HG02970 (cell line): ENCODE results near the gene LMO7.

Source experiments
- ATAC-seq: cut with Tn5 transposase; IDR thresholded peaks from one replicate; pipeline ENCODE4 v1.9.1; 2021; ENCODE audit warnings: mild to moderate bottlenecking, moderate library complexity, moderate number of reproducible peaks; ENCODE audit not compliant: unreplicated experiment, low FRiP score

The LMO7 gene

GRCh38 chr13:75796825-75797224 is 160.7 kb downstream of the LMO7 start:
- no peak for ATAC-seq

DNA sequence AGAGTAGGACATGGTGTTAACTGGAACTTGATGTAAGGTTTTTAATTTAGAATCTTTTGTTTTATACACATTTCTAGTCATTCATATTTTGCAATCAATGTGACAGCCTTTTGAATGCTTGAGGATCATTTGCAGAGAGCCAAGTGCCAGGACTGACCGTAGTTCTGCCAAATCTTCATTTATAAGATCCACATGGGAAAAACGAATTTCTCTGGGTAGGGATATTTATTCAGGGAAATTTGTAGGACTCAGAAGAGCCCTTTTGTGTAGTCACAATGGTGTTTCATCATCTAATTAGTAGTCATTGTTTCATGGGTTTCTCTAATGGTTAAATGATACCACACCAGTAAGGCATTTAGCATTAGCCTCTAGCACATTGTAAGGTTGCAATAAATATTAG is 161.1 kb downstream of the LMO7 start:
- no peak for ATAC-seq

- ATAC-seq, result no peak
Observed at GRCh38 chr13:75797719-75798118, 161.6 kb downstream of the LMO7 start.

DNA sequence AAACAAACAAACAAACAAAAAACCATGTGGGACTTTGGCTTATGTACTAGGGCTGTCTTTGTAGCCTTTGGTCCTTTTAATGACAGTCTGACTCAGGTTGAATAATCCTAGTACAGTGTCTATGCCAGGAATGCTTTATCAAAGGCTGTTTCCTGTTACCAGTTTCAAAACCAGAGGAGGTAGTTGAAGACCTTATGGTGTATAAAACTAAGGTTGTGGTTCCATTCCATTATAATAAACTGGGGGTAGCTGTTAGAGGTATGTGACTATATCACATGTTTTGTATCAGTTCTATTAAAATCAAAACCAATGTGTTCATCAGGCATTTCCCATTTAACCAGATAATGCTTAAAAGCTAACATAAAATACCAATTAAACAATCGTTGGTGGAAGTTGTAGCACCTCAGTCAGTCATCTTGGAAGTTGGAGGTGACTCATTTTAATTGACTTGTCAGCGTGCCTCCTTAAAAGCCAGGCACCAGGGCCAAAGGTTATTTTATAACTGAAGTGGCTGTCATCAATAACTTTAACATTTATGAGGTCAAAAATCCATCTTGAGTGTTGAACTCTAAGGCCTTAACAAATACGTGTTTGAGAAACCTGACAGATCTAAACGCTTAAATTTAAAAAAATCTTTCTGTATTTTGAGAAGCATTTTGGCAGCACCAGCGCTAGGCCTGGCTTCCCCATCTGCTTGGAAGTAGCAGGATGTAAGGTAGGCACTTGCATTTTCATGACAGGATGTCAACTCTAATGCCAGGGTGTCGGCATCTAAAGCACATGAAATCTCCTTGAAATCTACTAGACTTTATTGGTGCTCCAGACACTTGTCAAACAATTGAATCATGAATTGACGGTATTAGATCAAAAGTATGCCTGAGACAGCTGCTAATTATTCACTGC is 162.5 kb downstream of the LMO7 start:
- ATAC-seq, result no peak

- ATAC-seq, result no peak
Observed at GRCh38 chr13:75800545-75800944, 164.4 kb downstream of the LMO7 start.

DNA sequence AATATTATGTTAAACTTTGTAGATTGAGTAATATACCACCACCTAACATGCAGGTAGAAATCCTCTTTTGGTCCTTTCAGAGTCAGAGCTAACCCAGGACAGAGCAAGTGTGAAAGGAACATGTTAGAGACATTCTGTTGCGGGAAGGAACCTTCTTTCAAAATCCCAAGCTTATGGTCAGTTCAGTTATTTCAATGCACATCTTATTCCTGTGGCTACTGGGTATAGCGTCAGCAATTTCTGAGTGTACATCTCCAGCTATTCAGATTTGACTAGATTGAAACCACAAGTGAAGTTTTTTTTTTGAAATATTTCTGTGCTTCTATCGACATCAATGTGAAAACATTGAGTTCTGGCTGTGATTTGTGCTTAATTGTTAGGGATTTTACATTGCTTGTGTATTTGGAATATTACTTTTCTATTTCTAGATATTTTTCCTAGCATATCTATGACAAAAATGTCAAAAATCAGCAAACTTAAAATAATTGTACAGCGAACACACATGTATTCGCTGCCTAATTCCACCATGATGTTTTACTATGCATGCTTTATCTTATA is 165.3 kb downstream of the LMO7 start:
- no peak for ATAC-seq

DNA sequence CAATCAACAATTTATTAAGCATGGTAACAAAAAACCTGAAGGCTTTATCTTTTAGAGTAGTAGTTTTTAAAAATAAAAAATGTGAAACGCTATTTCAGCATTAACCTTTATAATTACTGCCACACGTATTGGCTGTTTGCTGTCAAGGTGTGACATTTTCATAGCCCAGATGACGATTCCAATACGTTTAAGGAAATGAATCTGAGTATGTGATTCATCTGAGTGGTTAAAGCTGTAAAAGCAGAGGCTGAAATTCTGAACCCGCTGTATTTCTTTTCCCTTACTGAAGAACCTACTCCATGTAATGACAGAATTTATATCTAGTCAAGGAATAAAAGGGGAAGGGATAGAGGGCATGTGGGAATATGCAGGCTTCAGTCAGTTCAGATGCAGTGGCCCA is 166.0 kb downstream of the LMO7 start:
- ATAC-seq, result no peak

- ATAC-seq, result no peak
Observed at GRCh38 chr13:75803164-75803611, 167.1 kb downstream of the LMO7 start.

- ATAC-seq, result no peak
Observed at GRCh38 chr13:75804054-75804453, 167.9 kb downstream of the LMO7 start.

- ATAC-seq, result no peak
Observed at GRCh38 chr13:75804605-75805004, 168.5 kb downstream of the LMO7 start.

- no peak for ATAC-seq
Observed at GRCh38 chr13:75806117-75806516, 170.0 kb downstream of the LMO7 start.

DNA sequence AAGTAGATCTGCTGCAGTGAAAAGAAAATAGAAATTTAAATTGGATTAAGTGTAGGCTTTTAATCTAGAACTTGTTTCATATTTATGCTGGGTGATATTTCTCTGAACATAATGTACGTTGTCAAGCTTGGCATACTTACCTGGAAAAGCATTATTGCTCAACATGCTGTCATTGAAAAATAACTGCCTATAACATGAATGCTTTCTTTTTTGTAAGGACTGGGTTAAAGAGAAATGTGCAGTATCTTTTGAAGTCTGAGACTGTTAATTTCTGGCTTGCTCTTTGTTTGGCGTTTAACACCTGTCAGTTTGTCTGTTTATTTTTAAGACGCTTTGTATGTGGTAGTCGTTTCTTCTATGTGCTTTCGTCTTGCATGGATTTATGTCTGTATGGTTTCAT is 175.2 kb downstream of the LMO7 start:
- no peak for ATAC-seq

DNA sequence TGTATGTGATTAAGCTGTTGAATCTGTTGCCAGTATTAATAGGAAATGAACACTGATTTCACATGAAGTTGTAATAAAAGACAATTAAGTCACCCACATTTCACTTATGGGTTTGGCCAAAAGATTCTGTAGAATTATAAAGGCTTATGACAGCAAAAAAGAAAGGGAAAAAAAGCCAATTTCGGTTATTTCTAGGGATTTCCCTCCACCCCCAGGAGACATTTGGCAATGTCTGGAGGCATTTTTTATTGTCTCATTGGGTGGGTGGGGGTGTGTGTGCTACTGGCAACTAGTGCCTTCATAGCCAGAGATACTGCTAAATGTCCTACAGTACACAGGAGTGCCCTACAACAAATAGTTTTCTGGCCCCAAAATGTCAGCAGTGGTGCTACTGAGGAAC is 175.7 kb downstream of the LMO7 start:
- ATAC-seq, result no peak

GRCh38 chr13:75812751-75813181 is 176.6 kb downstream of the LMO7 start:
- no peak for ATAC-seq

DNA sequence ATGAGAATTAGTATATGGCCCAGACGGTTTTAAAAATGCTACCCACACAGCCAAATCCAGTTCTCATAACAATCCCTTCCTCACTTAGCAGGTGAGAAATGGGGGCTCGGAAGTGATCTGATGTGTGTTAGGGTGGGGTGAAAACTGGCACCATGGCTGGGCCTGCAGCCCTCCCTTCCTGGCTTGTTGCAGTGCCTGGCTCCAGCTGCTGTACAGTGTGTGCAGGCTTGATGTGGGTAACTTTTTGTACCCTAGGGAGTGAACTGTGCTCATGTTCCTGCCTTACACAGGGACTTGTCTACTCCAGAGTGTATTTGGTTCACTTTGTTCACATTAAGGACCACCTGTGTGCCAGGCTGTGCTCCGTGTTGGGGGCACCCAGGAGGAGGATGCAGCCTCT is 177.2 kb downstream of the LMO7 start:
- ATAC-seq, result no peak

GRCh38 chr13:75818179-75818967 is 182.2 kb downstream of the LMO7 start:
- no peak for ATAC-seq

DNA sequence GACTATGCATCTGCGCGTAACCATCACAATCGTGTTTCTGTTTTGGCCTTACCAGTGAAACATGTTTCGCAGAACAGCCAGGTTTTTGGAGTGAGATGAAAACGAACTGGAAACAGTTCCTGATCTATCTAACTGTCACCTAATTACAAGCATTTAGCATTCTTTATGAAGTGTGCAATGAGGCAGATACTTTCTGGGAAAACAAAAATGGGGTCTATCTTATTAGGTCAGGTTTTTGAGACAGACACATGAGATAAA is 182.8 kb downstream of the LMO7 start:
- no peak for ATAC-seq

DNA sequence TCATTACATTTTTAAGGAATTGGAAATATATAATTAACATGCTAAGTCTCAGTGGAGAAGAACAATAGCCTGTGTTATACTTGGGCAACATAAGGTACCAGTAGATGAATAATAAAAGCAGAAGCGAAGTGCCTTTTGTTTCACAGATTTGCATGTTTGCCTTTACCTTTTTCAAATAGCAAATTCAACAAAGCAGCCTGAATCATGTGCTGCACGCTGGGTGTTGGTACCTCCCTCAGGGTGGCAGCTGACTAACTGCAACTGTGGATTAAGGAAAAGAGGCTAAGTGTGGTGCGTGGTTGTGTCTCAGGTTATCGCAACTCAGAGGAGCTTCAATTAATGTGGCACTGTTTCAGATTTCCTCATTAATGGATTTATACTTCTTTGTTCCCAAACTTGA is 189.0 kb downstream of the LMO7 start:
- ATAC-seq, result no peak

DNA sequence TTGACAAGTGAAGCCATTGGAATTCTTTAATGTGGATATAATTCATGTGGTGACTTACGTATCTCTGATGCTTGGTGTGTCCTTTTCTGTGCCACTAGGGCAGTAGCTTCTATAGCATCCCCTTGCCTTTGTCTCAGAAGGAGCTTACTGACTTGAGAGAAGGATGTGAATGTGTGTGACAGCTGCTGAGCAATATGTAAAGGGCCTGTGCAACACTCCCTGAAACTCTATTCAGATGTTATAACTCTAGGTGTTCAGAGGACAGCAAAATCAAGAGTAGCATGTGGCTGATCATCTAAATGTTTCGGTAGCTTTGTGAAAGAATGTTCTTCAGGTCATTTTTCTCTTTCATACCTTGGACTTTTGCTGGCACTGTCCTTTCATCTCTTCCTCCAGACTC is 189.5 kb downstream of the LMO7 start:
- no peak for ATAC-seq

GRCh38 chr13:75826391-75826790 is 190.3 kb downstream of the LMO7 start:
- ATAC-seq, result no peak

GRCh38 chr13:75829830-75830229 is 193.7 kb downstream of the LMO7 start:
- no peak for ATAC-seq

- no peak for ATAC-seq
Observed at GRCh38 chr13:75830842-75831241, 194.7 kb downstream of the LMO7 start.
